ENCODE results near the gene AP1S3.
A peak's percentile ranks its signal among the peaks of the same experiment; 100 is the strongest.

The AP1S3 gene

GRCh38 chr2:223725986-223726970 lies 111.1 kb downstream of the AP1S3 start:
- peak overlapping the region; percentile 74 for H3K27ac ChIP-seq
- H3K4me3 ChIP-seq = no peak overlapping the region
- no peak overlapping the region for H3K9ac ChIP-seq (ENCODE audit: insufficient read length)
- no peaks in the 10 kb centered on the region for H3K36me3 ChIP-seq (ENCODE audit: insufficient read depth, low read length)
- no peak for TF ChIP-seq FOXP2 (optimal IDR thresholded peaks at IDR 0.05; ENCODE audit: control extremely low read depth, extremely low read length, insufficient read depth)
- no peak for TF ChIP-seq POLR2AphosphoS5 (IDR thresholded peaks at IDR 0.05; ENCODE audit: borderline replicate concordance, low read depth, low read length)
- TF ChIP-seq EZH2 (IDR thresholded peaks at IDR 0.05) = no peak
- DNase-seq (ENCODE audit: low read depth, low spot score) = no peak
- no peaks in the 10 kb centered on the region for H3K9me3 ChIP-seq (ENCODE audit: low read depth, low read length)

GRCh38 chr2:223725494-223725893 lies 111.9 kb downstream of the AP1S3 start:
- no peaks in the 10 kb centered on the region for H3K9me3 ChIP-seq (ENCODE audit: low read depth, low read length)
- peak; percentile 47 for DNase-seq (ENCODE audit: low read depth, low spot score)
- no peaks in the 10 kb centered on the region for H3K36me3 ChIP-seq (ENCODE audit: insufficient read depth, low read length)
- TF ChIP-seq FOXP2 (optimal IDR thresholded peaks at IDR 0.05; ENCODE audit: control extremely low read depth, extremely low read length, insufficient read depth) = no peak
- no peak for TF ChIP-seq EZH2 (IDR thresholded peaks at IDR 0.05)
- TF ChIP-seq POLR2AphosphoS5 (IDR thresholded peaks at IDR 0.05; ENCODE audit: borderline replicate concordance, low read depth, low read length) = no peak
- H3K4me3 ChIP-seq = peak overlapping the region; percentile 29
- H3K9ac ChIP-seq (ENCODE audit: insufficient read length) = no peak overlapping the region
- H3K27ac ChIP-seq = peak overlapping the region; percentile 74

GRCh38 chr2:223724861-223725260 lies 112.5 kb downstream of the AP1S3 start:
- H3K36me3 ChIP-seq (ENCODE audit: insufficient read depth, low read length) = no peaks in the 10 kb centered on the region
- DNase-seq (ENCODE audit: low read depth, low spot score) = no peak
- peak overlapping the region; percentile 74 for H3K27ac ChIP-seq
- peak overlapping the region; percentile 29; the same call in 1 of the 2 replicates for H3K4me3 ChIP-seq
- H3K9me3 ChIP-seq (ENCODE audit: low read depth, low read length) = no peaks in the 10 kb centered on the region
- TF ChIP-seq FOXP2 (optimal IDR thresholded peaks at IDR 0.05; ENCODE audit: control extremely low read depth, extremely low read length, insufficient read depth) (no peak), EZH2 (IDR thresholded peaks at IDR 0.05) (no peak), POLR2AphosphoS5 (IDR thresholded peaks at IDR 0.05; ENCODE audit: borderline replicate concordance, low read depth, low read length) (no peak)
- no peak overlapping the region for H3K9ac ChIP-seq (ENCODE audit: insufficient read length)

- Histone ChIP-seq H3K9me3 (ENCODE audit: low read depth, low read length) (no peaks in the 10 kb centered on the region), H3K36me3 (ENCODE audit: insufficient read depth, low read length) (no peaks in the 10 kb centered on the region), H3K4me3 (no peak overlapping the region), H3K27ac (peak overlapping the region; percentile 74; the same call in 1 of the 2 replicates), H3K9ac (ENCODE audit: insufficient read length) (no peak overlapping the region)
- DNase-seq (ENCODE audit: low read depth, low spot score) = no peak
- TF ChIP-seq FOXP2 (optimal IDR thresholded peaks at IDR 0.05; ENCODE audit: control extremely low read depth, extremely low read length, insufficient read depth) (no peak), EZH2 (IDR thresholded peaks at IDR 0.05) (no peak), POLR2AphosphoS5 (IDR thresholded peaks at IDR 0.05; ENCODE audit: borderline replicate concordance, low read depth, low read length) (no peak)
Measured at GRCh38 chr2:223723954-223724411, 113.4 kb downstream of the AP1S3 start.

GRCh38 chr2:223722226-223722625 lies 115.2 kb downstream of the AP1S3 start:
- no peaks in the 10 kb centered on the region for H3K36me3 ChIP-seq (ENCODE audit: insufficient read depth, low read length)
- DNase-seq (ENCODE audit: low read depth, low spot score) = no peak
- H3K27ac ChIP-seq = no peak overlapping the region
- H3K4me3 ChIP-seq = no peak overlapping the region
- H3K9me3 ChIP-seq (ENCODE audit: low read depth, low read length) = no peaks in the 10 kb centered on the region
- no peak for TF ChIP-seq POLR2AphosphoS5 (IDR thresholded peaks at IDR 0.05; ENCODE audit: borderline replicate concordance, low read depth, low read length)
- TF ChIP-seq EZH2 (IDR thresholded peaks at IDR 0.05) = no peak
- no peak for TF ChIP-seq FOXP2 (optimal IDR thresholded peaks at IDR 0.05; ENCODE audit: control extremely low read depth, extremely low read length, insufficient read depth)
- no peak overlapping the region for H3K9ac ChIP-seq (ENCODE audit: insufficient read length)

- no peak for DNase-seq (ENCODE audit: low read depth, low spot score)
- Histone ChIP-seq H3K27ac (no peak overlapping the region), H3K4me3 (no peak overlapping the region)
Measured at GRCh38 chr2:223721746-223722145, 115.6 kb downstream of the AP1S3 start.

GRCh38 chr2:223720367-223720766 lies 117.0 kb downstream of the AP1S3 start:
- Histone ChIP-seq H3K9me3 (ENCODE audit: low read depth, low read length) (no peaks in the 10 kb centered on the region), H3K4me3 (no peak overlapping the region), H3K27ac (no peak overlapping the region), H3K9ac (ENCODE audit: insufficient read length) (no peak overlapping the region), H3K36me3 (ENCODE audit: insufficient read depth, low read length) (no peaks in the 10 kb centered on the region)
- no peak for DNase-seq (ENCODE audit: low read depth, low spot score)
- TF ChIP-seq POLR2AphosphoS5 (IDR thresholded peaks at IDR 0.05; ENCODE audit: borderline replicate concordance, low read depth, low read length) (no peak), FOXP2 (optimal IDR thresholded peaks at IDR 0.05; ENCODE audit: control extremely low read depth, extremely low read length, insufficient read depth) (no peak), EZH2 (IDR thresholded peaks at IDR 0.05) (no peak)

More at GRCh38 chr2:223721746-223722145, 115.6 kb downstream of the AP1S3 start:
- Histone ChIP-seq H3K36me3 (ENCODE audit: insufficient read depth, low read length) (no peaks in the 10 kb centered on the region), H3K9ac (ENCODE audit: insufficient read length) (no peak overlapping the region), H3K9me3 (ENCODE audit: low read depth, low read length) (no peaks in the 10 kb centered on the region)
- no peak for TF ChIP-seq FOXP2 (optimal IDR thresholded peaks at IDR 0.05; ENCODE audit: control extremely low read depth, extremely low read length, insufficient read depth)
- TF ChIP-seq EZH2 (IDR thresholded peaks at IDR 0.05) = no peak
- TF ChIP-seq POLR2AphosphoS5 (IDR thresholded peaks at IDR 0.05; ENCODE audit: borderline replicate concordance, low read depth, low read length) = no peak

- TF ChIP-seq POLR2AphosphoS5 (IDR thresholded peaks at IDR 0.05; ENCODE audit: borderline replicate concordance, low read depth, low read length) (no peak), FOXP2 (optimal IDR thresholded peaks at IDR 0.05; ENCODE audit: control extremely low read depth, extremely low read length, insufficient read depth) (no peak), EZH2 (IDR thresholded peaks at IDR 0.05) (no peak)
Measured at GRCh38 chr2:223712642-223713041, 124.7 kb downstream of the AP1S3 start.

More at GRCh38 chr2:223712642-223713041, 124.7 kb downstream of the AP1S3 start:
- Histone ChIP-seq H3K4me3 (no peak overlapping the region), H3K9me3 (ENCODE audit: low read depth, low read length) (no peaks in the 10 kb centered on the region), H3K9ac (ENCODE audit: insufficient read length) (no peak overlapping the region), H3K27ac (no peak overlapping the region), H3K36me3 (ENCODE audit: insufficient read depth, low read length) (no peaks in the 10 kb centered on the region)
- no peak for DNase-seq (ENCODE audit: low read depth, low spot score)
